ENCODE measurements around the gene PROZ.
A peak's percentile ranks its signal among the peaks of the same experiment; 100 is the strongest.

The PROZ gene

DNA sequence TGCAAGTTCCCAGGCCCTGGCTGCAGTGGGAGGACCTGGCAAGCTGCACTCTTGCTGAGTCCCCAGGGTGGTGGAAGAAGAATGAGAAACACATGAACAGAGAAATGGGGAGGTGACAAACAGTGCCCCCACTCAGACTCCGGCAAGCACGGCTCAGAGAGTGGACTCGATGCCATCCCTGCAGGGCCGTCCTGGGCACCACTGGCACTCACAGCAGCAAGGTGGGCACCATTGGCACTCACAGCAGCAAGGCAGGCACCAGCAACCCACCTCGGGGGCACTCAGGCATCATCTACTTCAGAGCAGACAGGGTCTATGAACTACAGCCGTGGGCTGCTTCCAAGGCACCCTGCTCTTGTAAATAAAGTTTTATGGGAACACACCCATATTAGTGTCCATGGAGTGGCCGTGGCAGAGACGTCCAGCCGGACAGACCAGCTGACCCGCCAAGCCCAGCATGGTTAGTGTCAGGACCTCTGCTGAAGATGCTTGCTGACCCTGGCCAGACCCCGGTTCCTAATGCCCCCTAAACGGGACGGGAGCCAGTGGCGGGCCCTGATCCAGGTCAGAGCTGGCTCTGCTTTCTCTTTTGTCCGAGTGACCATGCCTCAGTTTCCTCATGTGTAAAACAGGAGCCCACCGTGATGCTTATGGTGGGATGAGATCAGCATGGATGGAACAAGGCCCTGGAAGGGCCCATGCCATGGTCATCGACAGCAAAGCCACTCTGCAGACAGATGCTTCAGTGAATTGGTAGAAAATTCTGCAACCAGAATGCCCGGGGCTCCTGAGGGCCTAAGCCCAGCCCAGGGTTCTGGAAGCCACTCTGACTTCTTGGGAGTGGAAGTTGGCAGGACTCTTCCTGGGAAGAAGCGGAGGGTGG lies 37.9 kb upstream of the PROZ start:
- no peak for DNase-seq

DNA sequence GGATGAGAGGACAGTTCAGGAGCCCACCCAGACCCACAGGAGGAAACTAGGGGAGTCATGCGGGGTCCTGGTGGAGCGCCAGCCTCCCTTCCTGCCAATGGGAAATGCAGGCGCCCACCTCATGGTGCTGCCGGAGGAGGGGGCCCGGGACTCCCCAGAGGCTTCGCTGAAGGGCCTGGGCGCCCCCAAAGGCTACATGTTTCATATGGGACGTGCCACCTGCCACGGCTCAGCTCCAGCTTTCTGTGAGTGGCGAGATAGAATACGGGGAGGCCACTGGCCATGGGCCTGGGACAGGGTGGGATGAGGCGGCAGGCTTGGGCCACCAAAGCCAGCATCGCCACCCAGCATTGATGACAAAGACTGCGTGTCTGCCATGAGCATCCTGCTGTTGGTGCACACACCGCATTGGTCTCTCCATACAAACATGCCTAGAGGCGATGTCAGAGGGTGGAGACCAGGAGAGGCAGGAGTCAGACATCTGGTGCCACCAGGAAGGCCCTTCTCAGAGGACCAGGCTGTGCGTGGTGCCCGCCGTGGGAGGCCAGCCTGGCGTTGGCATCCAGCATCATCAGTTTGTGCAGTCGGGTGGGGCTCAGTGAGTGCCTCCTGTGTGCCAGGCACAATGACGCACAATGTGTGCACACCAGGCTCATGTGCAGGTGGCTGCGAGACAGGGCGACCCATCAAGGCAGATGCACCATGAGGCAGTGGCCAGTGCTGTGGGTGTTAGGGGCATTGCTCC lies 37.1 kb upstream of the PROZ start:
- DNase-seq = no peak

DNA sequence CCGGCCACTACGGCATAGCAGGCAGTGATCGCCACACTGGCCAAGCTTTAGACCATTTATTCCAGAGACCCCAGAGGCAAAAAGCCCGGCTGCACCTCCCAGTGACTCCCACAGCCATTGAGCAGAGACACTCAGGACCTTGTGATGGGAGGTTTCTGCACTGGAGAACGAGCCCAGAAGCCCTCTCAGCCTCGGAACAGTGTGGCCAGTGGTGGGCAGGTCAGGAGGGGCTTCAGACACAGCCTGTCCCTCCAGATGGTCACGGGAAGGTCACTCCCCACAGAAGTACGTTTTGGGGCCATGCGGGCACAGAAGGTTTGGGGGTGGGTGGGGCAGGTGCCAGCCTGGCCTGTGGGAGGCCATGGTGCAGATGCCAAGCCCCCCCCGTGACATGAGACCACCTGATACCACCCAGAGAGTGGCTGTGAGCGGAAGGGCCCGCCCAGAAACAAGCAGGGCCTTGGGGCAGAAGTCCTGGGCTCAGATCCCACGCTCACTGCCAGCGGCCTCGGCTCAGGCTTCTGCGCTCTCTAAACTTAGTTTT lies 36.4 kb upstream of the PROZ start:
- no peak for DNase-seq

DNA sequence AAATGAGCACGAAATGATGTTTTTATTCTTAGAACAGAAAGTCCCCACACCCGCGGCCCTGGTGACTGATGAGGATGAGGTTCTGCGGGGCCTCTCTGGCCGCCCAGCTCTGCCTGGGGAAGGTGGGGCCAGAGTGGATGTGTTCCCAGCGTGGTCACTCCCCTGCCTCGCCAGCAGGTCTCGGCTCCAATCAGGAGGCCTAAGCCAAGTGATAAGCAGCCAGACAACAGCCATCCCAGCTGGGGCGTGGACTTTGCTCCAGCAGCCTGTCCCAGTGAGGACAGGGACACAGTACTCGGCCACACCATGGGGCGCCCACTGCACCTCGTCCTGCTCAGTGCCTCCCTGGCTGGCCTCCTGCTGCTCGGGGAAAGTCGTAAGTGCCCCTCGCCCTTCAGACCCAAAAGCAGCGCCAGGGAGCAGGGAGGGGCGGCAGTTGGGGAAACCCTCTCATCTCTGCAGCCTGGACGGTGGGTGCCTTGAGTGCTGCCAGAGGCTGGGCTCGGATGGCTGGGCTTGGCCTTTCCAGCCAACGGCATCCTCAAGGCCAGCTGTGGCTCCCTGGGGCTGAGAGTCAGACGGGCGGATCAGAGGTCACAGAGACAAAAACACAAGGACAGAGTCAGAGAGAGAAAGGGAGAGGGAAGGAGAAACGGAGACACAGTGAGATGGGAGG lies 35.8 kb upstream of the PROZ start, which contains the start of gene F10:
TSS of gene F10 (plus strand) at position 250 of the 676 bp plus-strand sequence. CDS start at position 307, 57 bp downstream.
- DNase-seq = no peak

DNA sequence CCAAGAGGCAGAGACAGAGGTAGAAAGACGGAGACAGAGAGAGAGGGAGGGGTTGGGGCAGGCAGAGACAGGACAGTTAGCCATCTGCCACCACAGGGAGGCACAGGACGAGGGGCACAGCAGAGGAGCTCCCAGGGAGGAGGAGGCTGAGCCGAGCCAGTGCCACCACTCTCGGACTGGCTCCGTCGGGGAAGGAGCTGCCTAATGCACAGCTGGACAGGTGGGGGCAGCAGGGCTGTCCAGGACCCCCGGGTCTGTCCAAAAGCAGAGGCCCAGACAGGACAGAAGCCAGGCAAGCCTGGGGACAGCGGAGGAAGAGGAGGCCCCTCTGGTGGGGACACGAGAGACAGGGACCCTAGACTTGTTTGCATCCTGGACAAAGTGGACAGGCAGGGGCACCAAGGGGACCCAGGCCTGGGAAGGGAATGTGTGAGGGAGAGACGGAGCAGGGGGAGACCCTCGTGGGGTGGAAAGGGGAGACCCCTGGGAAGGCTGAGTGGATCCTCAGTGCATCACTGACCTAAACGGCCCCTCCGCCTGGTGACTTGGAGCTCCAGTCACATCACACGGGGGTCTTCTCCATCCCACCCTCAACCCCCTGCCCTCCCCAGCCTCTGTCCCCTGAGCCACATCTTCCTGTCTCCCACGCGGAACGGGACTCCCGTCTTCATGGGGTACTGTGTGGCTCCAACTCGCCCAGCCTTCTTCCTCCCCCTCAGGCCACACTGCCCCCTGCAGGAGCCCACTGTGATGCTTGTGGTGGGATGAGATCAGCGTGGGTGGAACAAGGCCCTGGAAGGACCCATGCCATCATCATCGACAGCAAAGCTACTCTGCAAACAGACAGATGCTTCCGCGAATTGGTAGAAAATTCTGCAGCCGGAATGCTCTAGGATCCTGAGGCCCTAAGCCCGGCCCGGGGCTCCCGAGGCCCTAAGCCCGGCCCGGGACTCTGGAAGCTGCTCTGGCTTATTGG lies 34.9 kb upstream of the PROZ start:
- DNase-seq = peak; percentile 48

DNA sequence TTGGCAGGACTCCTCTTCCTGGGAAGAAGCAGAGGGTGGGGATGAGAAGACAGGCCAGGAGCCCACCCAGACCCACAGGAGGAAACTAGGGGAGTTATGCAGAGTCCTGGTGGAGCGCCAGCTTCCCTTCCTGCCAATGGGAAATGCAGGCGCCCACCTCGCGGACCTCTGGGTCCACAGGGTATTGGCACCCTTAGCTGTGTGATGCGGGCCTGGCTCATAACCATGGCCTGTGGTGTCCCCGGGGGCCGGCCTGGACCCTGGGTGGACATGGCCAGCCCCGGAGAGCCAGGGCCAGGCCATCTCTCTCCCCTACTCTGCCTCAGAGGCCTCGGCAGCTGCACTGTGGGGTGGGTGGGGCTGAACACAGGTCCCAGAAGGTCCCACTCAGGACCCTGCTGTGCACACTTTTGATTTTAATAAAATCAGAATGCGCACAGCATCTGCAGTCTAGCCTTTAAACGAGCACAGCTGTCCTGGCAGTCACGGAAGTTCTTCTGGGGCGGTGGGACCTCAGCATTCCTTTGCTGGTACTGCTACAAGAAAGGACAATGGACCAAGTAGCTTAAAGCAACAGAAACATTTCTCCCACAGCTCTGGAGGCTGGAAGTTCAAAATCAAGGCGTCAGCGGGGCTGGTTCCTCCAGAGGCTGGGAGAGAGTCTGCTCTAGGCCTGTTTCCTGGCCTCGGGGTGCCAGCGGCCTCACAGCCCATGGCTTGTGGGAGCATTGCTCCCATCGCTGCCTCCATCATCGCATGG lies 34.1 kb upstream of the PROZ start:
- DNase-seq = no peak

DNA sequence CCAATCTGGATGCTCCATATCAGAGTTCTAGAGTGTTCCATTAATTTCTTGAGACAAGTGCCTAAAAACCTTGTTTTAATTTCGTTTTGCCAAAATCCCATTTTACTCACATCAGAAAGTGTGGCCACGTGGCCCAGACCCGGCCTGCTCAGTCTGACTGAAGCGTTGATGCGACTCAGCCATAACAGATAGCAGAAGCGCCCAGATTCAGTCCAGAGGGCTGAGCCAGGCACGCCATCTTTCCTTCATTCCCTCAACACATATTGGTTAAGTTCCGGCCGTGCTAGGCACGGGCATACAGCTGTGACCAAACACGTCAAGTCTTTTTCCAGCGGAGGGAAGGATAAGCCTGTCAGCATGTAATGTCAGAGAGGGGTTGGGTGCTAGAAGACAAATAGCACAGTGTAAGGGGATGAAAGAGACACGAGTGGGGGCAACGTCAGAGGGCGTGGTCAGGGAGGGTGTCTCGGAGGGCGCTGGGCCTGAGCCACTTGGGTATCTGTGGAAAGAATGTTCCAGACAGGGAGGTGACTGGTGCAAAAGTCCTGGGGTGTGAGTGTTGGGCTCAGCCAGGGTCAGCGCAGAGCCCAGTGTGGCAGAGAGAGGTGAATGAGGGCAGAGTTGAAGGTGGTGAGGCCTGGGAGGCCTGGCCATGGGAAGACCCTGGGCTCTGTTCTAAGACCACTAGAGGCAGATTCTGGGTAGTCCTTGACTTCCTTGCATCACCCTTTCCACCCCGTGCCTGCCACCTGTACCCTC lies 32.8 kb upstream of the PROZ start:
- no peak for DNase-seq

DNA sequence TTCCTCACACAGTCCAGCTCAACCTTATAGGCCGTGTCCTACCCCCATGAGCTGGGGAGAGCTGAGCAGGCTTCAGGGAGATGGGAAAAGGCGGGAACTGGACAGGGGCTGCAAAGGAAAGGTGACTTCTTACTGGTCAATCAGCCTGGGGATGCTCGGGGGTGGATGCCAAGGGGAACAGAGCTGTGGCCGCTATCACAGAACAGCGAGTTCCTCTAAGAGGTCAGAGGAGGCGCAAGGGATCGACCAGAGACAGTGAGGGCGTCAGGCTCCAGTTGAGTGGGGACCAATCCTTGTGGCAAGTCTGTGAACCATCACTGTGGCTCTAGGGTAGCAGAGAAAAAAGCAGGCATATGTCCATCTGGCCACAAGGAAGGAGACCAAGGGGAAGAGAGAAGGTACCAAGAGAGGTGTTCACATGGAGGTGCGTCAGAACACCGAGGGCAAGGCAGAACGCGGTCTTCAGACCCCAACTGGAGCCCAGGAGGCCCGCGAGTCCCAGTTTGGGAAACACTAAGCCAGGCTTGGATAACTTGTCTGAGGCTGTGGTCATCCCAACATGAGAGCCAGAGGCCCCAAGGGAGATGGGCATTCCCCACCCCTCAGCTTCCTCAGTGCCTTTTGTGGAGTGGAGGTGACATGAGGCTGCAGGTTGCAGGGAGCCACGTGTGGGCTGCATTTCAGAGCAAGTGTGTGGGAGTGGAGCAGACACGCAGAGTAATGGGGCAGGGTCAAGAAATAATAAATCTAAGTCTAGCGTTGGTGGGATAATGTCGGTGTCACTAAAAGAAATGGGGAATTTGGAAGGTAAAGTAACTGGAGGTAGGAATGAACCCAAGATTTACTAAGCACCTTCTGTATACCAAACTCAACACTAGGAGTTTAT lies 31.9 kb upstream of the PROZ start:
- DNase-seq = no peak

DNA sequence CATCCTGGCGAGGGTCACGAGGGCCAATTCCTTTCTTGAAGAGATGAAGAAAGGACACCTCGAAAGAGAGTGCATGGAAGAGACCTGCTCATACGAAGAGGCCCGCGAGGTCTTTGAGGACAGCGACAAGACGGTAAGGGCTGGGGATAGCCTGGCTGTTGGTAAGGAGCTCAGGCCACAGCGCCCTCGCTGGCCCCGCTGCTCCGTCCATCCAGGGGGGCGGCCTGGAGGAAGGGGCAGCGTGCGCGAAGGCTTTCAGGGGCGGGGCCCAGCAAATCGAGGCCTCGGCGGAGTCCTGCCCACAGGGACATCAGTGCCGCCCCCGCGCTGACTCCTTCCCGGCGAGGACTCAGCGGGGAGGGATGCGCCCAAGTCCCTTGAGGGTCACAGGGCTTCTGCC lies 29.0 kb upstream of the PROZ start:
- no peak for DNase-seq

DNA sequence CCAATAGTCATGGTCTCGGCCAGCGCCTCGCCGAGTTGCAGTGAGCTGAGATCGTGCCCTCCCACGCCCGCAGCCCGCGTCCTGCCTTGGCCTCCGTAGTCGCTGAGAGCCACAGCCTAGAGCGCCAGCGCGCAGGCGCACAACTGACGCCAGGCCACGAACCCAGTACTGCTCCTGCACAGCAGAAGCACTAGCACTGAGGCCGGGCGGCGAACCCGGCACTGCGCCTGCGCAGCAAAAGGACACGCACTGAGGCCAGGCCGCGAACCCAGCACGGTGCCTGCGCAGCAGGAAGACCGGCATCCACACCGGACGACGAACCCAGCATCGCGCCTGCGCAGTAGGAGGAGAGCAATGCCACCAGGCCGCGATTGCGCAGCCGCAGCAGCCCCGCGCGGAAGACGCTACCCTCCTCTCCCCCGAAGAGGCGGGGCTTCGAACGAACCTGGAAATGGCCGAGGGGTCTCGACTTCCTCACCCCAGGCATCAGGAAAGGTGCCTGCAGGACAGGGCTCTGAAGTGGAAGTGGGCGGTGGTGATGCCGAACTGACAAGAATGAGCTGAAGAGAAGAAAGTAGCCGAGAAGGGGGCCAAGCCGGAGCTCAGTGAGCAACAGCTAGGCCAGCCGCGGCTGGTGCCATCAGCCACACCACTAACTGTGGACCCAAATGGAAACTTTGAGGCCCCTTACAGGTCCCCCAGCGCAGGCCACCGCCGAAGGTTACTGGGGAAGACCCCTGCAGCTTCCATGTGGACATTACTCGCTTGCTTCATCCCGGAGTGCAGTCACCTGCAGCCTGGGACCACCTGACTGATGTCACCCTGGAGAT lies 28.3 kb upstream of the PROZ start:
- DNase-seq = peak; percentile 51

DNA sequence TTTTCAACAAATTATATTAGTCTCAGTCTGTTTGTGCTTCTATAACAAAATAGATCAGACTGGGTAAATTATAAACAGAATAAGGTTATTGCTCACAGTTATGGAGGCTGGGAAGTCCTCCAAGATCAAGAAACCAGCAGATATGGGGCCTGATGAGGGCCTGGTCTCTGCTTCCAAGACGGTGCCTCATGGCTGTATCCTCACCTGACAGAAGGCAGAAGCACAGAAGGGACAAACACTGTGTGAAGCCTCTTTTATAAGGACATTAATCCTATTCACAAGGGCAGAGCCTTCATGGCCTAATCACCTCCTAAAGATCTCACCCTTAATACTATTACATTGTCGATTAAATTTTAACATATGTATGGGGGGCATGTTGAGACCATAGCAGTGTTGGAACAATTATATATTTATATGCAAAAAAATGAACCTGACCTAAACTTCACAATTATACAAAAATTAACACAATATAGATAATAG lies 23.1 kb upstream of the PROZ start:
- no peak for DNase-seq

DNA sequence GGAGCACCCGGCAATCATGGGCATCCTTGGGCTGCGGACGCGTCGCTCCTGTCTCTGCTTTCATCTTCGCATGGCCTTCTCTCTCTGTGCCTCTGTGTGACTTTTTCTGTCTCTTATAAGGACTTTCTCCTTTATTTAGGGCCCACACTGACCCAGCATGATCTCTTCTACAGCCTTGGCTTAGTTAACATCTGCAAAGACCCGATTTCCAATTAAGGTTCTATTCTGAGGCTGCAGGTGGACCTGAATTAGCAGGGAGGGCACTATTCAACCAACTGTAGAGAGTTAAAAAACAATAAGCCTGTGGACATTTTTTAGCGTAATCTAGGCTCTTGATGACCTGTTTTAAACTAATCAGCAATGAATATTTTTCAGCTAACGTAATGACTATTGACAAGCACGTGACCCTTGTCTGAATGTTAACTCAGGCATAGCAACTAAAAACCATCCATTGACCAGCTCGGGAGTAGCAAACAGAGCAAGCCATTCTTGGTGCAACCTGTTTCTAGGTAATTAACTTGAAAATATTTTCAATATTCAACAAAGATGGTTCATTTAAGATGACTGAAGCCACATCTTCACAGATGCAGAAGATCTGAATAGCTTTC lies 20.7 kb upstream of the PROZ start:
- no peak for DNase-seq

DNA sequence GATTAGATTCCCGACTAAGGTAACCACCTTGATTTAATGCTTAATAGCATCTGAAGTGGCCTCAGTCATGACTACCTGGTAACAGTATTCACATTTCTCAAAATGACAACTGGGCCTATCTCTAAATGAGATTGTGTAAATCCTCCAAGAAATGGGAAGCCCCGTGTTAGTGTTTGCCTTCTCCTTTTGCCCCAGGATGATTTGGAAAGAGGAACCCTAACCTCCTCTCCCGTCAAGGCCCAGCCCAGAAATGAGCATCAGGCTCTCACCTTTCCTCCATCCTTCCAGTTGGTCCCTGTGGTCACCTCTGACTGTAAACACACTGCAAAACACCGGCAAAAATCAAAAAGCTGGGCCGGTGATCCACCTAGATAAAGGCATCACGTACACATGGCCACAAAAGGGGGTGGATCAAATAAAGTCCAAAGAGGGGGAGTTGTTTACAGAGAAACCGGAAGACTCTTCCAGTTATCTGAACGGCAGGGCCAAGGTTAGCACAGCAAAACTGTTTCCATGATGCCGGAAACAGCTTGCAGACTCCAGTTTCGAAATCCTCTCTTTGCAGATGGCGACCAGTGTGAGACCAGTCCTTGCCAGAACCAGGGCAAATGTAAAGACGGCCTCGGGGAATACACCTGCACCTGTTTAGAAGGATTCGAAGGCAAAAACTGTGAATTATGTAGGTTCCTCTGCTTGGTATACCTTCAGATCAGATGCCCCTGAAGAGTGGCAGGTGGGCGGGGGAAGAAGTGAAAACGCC lies 19.5 kb upstream of the PROZ start:
- DNase-seq = no peak

DNA sequence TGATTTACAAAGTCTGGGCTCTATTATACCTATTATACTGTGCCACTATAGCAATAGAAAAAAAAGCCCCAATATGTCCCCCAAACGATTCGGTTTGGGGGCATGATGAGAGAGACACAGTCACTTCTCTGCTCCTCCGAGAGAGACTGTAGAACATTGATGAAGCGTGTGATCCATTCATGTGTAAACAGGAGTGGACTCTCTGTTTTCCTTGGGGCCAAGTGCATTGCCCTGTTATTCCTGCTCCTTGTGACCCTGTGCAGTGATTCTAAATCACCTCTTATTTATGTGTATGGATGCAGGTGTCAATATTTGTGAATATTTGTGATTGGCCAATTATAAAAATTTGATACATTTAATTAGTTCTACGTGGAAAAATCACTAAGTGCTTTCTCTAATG lies 18.9 kb upstream of the PROZ start:
- no peak for DNase-seq

DNA sequence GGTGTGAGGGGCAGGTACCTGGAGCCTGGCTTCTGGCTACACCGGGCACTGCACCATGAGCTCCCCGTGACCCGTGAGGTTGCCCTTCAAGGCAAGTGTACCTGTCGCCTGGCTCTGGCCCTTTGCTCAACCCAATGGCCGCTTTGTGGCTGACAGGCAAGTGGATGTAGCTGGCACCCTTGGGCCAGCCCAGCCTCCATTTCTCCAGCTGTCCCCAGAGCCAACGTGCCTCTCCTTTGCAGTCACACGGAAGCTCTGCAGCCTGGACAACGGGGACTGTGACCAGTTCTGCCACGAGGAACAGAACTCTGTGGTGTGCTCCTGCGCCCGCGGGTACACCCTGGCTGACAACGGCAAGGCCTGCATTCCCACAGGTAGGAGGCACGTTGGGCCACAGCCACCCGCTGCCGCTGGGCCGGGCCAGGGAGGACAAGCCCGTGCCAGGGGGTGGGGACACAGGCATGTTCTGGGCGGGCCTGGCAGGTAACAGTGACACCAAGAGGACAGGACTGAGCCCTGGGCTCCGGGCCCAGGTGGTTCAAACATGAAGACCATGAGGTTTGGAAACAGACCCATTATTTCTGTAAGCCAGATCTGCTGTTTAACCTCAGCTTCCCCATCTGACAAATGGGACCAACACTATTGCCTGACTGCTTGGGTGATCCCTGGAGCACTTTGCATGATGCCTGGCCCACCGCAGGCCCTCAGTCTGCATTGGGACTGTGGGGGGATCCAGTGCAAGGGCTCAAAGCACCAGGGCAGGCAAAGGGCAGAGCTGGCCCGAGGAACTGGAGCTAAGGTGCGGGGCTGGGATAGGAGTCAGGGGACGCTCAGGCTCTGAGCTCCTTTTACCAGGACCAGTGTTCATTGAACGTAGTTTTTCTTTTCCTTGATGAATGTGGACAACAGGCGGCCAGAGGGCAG lies 17.5 kb upstream of the PROZ start:
- DNase-seq = no peak

DNA sequence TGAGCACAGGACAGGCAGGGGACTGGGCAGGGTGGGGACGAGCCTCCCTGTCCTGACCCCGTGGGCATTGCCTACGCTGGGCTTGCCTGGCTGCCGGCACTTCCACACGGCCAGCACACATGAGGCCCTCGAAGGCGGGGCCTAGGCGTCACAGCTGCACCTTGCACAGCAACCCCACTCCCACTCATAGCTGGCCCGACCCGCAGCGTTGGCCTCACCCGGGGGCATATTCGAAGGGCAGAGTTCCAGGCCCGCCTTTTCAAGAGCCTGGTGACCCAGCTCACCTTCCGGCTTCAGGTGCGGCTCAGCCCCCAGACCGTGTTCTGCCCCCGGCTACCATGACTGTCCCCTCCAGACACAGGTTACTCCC lies 16.9 kb upstream of the PROZ start:
- DNase-seq = no peak
